ENCODE measurements around the gene ARHGAP28.

The ARHGAP28 gene

GRCh38 chr18:6960124-6960523 is 230.6 kb downstream of the ARHGAP28 start:
- no peak overlapping the region for H3K4me3 ChIP-seq (ENCODE audit: low read depth, low read length)
- CTCF ChIA-PET, result no interaction called here
- POLR2A ChIA-PET, result no interaction called here
- TF ChIP-seq CTCF (IDR thresholded peaks at IDR 0.05; ENCODE audit: insufficient read depth, low read length, missing control alignments), result no peak
- DNase-seq (ENCODE audit: low read depth, low spot score), result no peak

- DNase-seq (ENCODE audit: low read depth, low spot score), result peak; percentile 21
- CTCF ChIA-PET, result no interaction called here
- H3K4me3 ChIP-seq (ENCODE audit: low read depth, low read length), result no peak overlapping the region
- POLR2A ChIA-PET, result no interaction called here
- TF ChIP-seq CTCF (IDR thresholded peaks at IDR 0.05; ENCODE audit: insufficient read depth, low read length, missing control alignments), result no peak
These were observed 231.1 kb downstream of the ARHGAP28 start for GRCh38 chr18:6960656-6961055.

GRCh38 chr18:6961331-6961730 is 231.8 kb downstream of the ARHGAP28 start:
- ChIA-PET POLR2A (no interaction called here), CTCF (no interaction called here)
- TF ChIP-seq CTCF (IDR thresholded peaks at IDR 0.05; ENCODE audit: insufficient read depth, low read length, missing control alignments), result no peak
- no peak overlapping the region for H3K4me3 ChIP-seq (ENCODE audit: low read depth, low read length)
- DNase-seq (ENCODE audit: low read depth, low spot score), result no peak

GRCh38 chr18:6962571-6963451 is 233.3 kb downstream of the ARHGAP28 start:
- ChIA-PET CTCF (no interaction called here), POLR2A (no interaction called here)
- no peak for TF ChIP-seq CTCF (IDR thresholded peaks at IDR 0.05; ENCODE audit: insufficient read depth, low read length, missing control alignments)
- no peak for DNase-seq (ENCODE audit: low read depth, low spot score)
- no peak overlapping the region for H3K4me3 ChIP-seq (ENCODE audit: low read depth, low read length)

- H3K4me3 ChIP-seq (ENCODE audit: low read depth, low read length), result no peak overlapping the region
- TF ChIP-seq CTCF (IDR thresholded peaks at IDR 0.05; ENCODE audit: insufficient read depth, low read length, missing control alignments), result no peak
- CTCF ChIA-PET, result no interaction called here
- DNase-seq (ENCODE audit: low read depth, low spot score), result no peak
- POLR2A ChIA-PET, result no interaction called here
These were observed 234.1 kb downstream of the ARHGAP28 start for GRCh38 chr18:6963452-6964097.
